Measurements from ENCODE around the gene YTHDC1.

The YTHDC1 gene

GRCh38 chr4:68372588-68372987, 22.7 kb upstream of the YTHDC1 start:
- TF ChIP-seq, protein P1, sequence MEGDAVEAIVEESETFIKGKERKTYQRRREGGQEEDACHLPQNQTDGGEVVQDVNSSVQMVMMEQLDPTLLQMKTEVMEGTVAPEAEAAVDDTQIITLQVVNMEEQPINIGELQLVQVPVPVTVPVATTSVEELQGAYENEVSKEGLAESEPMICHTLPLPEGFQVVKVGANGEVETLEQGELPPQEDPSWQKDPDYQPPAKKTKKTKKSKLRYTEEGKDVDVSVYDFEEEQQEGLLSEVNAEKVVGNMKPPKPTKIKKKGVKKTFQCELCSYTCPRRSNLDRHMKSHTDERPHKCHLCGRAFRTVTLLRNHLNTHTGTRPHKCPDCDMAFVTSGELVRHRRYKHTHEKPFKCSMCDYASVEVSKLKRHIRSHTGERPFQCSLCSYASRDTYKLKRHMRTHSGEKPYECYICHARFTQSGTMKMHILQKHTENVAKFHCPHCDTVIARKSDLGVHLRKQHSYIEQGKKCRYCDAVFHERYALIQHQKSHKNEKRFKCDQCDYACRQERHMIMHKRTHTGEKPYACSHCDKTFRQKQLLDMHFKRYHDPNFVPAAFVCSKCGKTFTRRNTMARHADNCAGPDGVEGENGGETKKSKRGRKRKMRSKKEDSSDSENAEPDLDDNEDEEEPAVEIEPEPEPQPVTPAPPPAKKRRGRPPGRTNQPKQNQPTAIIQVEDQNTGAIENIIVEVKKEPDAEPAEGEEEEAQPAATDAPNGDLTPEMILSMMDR (IDR thresholded peaks at IDR 0.05; ENCODE audit: low read depth, low read length, missing control alignments): no peak
- no peak for DNase-seq (ENCODE audit: low read depth)
- H3K4me3 ChIP-seq (ENCODE audit: low read depth, low read length): no peak overlapping the region
- in situ Hi-C loops (cut with HindIII; ENCODE audit: low sequenced_read_pairs): no loop called here

- in situ Hi-C loops (cut with HindIII; ENCODE audit: low sequenced_read_pairs): no loop called here
- TF ChIP-seq, protein P1 (IDR thresholded peaks at IDR 0.05; ENCODE audit: low read depth, low read length, missing control alignments): no peak
- no peak overlapping the region for H3K4me3 ChIP-seq (ENCODE audit: low read depth, low read length)
- no peak for DNase-seq (ENCODE audit: low read depth)
Observed at GRCh38 chr4:68369142-68369805, 19.4 kb upstream of the YTHDC1 start.

DNA sequence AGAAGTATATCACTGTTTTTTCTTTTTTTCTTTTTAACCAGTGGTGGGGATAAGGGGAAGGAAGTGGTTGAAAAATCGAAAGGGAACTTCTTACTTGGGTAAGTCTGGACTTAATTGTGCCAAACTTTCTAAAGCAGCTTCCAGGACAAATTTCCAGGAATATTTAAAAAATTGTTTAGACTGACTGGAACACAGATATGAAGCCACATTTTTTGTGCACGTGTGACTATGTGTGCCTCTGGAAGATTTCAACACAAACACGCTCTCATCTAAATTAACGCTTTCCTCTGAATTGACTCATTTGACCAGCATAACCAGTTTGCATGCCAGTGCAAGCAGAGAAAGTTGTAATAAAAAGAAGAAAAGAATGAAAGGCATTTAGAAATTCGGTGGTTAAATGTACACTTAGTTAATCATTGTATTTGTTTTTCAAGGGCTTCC, 18.8 kb upstream of the YTHDC1 start:
- no peak for DNase-seq (ENCODE audit: low read depth)
- in situ Hi-C loops (cut with HindIII; ENCODE audit: low sequenced_read_pairs): no loop called here
- TF ChIP-seq, protein P1 (IDR thresholded peaks at IDR 0.05; ENCODE audit: low read depth, low read length, missing control alignments): no peak
- H3K4me3 ChIP-seq (ENCODE audit: low read depth, low read length): no peak overlapping the region

DNA sequence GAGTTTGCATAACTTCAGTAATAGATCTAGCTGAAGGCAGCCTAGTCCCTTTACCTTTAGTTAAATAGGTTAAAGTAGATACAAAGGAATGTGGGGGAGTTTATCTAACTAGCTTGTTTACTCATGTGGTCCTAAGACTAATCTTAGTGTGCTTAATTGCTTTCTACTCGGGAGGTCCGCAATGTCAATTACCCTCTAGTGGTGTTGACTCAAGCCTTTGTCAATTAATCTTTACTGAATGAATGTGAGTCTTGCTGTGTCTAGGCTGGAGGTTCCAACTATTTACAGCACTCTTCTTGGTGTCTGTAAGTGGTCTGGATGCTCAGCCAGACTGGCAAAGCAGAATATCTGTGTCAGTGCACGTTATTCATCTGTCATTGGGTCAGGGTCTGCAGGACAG, 17.9 kb upstream of the YTHDC1 start:
- TF ChIP-seq, protein P1 (IDR thresholded peaks at IDR 0.05; ENCODE audit: low read depth, low read length, missing control alignments): no peak
- in situ Hi-C loops (cut with HindIII; ENCODE audit: low sequenced_read_pairs): no loop called here
- no peak overlapping the region for H3K4me3 ChIP-seq (ENCODE audit: low read depth, low read length)
- DNase-seq (ENCODE audit: low read depth): no peak

DNA sequence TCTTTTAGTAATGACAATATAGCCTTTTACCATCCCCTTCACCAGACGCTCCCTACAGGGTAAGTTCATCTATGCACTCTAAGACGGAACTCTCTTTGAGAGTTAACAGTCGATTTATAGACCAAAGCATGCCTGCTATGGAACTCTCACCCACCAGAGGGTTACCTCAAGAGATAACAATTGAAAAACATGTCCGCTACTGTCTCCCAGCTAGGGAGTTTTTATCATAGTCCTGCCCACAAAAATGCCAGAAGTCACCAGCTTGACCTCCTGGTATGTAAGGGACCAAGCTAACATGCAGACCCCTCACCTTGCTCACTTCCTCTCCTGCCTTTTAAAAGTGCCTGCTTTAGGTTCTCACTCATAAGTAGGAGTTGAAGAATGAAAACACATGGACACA, 16.7 kb upstream of the YTHDC1 start:
- DNase-seq (ENCODE audit: low read depth): no peak
- in situ Hi-C loops (cut with HindIII; ENCODE audit: low sequenced_read_pairs): no loop called here
- no peak overlapping the region for H3K4me3 ChIP-seq (ENCODE audit: low read depth, low read length)
- TF ChIP-seq, protein P1 (IDR thresholded peaks at IDR 0.05; ENCODE audit: low read depth, low read length, missing control alignments): no peak

DNA sequence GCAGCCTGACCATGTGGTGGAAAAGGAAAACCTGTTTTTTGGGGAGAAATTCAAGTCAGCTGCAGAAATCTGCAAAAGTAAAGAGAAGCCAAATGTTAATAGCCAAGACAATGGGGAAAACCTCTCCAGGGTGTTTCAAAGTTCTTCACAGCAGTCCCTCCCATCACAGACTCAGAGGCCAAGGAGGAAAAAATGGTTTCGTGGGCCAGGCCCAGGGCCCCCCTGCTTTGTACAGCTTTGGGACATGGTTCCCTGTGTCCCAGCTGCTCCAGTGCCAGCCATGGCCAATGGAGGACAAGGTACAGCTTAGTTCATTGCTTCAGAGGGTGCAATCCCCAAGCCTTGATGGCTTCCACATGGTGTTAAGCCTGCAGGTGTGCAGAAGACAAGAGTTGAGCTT, 15.2 kb upstream of the YTHDC1 start:
- in situ Hi-C loops (cut with HindIII; ENCODE audit: low sequenced_read_pairs): no loop called here
- no peak overlapping the region for H3K4me3 ChIP-seq (ENCODE audit: low read depth, low read length)
- TF ChIP-seq, protein P1 (IDR thresholded peaks at IDR 0.05; ENCODE audit: low read depth, low read length, missing control alignments): no peak
- DNase-seq (ENCODE audit: low read depth): no peak
